ENCODE data around the gene VWA1.

The VWA1 gene, protein sequence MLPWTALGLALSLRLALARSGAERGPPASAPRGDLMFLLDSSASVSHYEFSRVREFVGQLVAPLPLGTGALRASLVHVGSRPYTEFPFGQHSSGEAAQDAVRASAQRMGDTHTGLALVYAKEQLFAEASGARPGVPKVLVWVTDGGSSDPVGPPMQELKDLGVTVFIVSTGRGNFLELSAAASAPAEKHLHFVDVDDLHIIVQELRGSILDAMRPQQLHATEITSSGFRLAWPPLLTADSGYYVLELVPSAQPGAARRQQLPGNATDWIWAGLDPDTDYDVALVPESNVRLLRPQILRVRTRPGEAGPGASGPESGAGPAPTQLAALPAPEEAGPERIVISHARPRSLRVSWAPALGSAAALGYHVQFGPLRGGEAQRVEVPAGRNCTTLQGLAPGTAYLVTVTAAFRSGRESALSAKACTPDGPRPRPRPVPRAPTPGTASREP

GRCh38 chr1:1435106-1435903 is at the start of gene VWA1:
Gene VWA1 (plus strand): TSS chr1:1435690. CDS start chr1:1435749, 59 bp downstream.
- Mint-ChIP-seq H3K27me3 (ENCODE audit: low read depth, poor library complexity) (no peaks in the 10 kb centered on the region), H3K4me3 (peak within 1 kb of the TSS; percentile 82), H3K27ac (peak within 1 kb of the TSS; percentile 90), H3K36me3 (ENCODE audit: low read depth) (no peaks in the 10 kb centered on the region), H3K9me3 (no peaks in the 10 kb centered on the region), H3K4me1 (peaks cover 38% of the 10 kb centered on the region)
- peak; percentile 85 for DNase-seq
- TF ChIP-seq, protein P1, sequence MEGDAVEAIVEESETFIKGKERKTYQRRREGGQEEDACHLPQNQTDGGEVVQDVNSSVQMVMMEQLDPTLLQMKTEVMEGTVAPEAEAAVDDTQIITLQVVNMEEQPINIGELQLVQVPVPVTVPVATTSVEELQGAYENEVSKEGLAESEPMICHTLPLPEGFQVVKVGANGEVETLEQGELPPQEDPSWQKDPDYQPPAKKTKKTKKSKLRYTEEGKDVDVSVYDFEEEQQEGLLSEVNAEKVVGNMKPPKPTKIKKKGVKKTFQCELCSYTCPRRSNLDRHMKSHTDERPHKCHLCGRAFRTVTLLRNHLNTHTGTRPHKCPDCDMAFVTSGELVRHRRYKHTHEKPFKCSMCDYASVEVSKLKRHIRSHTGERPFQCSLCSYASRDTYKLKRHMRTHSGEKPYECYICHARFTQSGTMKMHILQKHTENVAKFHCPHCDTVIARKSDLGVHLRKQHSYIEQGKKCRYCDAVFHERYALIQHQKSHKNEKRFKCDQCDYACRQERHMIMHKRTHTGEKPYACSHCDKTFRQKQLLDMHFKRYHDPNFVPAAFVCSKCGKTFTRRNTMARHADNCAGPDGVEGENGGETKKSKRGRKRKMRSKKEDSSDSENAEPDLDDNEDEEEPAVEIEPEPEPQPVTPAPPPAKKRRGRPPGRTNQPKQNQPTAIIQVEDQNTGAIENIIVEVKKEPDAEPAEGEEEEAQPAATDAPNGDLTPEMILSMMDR (IDR thresholded peaks at IDR 0.05), result no peak

DNA sequence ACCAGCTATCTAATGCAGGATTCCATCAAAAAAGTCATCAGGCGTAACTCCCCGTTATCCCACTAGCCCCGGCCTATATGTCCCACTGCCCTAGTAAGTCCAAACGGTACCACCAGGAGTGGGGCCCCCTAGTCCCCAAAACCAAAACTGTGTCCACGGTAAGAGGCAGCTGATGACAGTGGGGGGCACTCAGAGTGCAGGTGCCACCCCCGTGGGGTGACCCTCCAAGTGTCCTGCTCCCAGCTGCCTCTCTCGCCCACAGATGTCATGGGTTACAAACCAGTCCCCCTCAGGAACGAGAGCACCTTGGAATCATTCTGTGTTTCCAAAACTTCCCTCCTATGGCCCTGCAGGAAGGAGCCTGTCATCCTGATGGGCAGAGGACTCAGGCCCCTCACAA is 49.6 kb upstream of the VWA1 start:
- no peak for DNase-seq
- Mint-ChIP-seq H3K4me3 (no peak overlapping the region), H3K9me3 (no peaks in the 10 kb centered on the region), H3K4me1 (no peaks in the 10 kb centered on the region), H3K36me3 (ENCODE audit: low read depth) (peaks cover 67% of the 10 kb centered on the region), H3K27me3 (ENCODE audit: low read depth, poor library complexity) (peaks cover 8% of the 10 kb centered on the region), H3K27ac (no peak overlapping the region)
- TF ChIP-seq, protein P1 (IDR thresholded peaks at IDR 0.05), result no peak

DNA sequence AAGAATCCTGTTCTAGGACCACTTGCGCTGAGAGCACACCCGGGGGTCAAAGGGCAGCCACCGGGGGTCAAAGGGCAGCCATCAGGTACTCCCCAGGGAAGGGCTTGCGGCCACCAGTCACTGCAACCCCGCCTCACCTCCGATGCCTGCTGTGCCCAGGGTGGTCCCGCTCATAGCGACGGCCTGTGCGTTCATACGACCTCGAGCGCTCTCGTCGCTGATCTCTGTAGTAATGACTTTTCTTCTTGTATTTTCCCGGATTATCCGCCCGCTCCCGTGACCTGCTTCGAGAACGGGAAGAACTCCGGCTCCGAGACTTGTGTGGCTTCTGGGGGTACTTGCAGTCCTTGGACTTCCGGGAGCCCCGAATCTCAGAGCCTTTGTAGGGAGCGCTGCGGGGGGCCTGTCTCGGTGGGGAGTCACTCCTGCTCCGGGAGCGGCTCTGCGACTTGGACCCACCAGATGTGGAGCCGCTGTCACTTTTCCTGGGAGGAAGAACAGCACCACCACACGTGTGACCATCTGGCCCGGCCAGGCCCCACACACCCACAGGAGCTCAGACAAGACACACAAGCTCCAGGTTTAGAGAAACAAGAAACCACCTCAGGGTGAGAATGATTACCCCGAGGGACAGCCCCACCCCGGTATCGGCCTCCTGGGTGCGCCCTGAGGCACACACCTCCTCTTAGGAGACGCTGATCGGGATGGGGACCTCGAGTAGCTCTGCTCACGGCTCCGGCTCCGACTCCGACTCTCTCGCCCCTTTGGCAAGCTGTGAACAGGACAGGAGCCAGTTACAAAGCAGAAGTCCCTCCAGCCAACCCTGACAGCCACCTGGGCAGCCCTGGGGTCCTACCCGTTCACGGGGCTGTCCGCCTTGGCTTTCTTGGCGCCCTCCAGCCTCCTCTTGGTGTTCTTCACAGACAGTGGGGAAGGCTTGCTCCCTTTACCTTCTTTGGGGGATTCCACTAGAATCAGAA is 48.1 kb upstream of the VWA1 start:
- TF ChIP-seq, protein P1 (IDR thresholded peaks at IDR 0.05), result no peak
- peaks cover 82% of the 10 kb centered on the region for H3K36me3 Mint-ChIP-seq (ENCODE audit: low read depth)

DNA sequence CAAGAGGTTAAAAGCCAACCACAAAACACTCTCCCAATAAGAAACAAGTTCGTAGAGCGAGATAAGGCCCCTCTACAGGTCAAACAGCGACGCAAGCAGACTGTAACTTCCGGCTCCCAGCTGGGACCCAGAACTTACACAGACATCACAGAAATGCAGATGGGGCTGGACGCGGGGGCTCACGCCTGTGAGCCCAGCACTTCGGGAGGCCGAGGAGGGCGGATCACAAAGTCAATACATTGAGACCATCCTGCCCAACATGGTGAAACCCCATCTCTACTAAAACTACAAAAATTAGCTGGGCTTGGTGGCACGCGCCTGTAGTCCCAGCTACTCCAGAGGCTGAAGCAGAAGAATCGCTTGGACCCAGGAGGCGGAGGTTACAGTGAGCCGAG is 47.4 kb upstream of the VWA1 start:
- no peak overlapping the region for H3K4me3 Mint-ChIP-seq
- H3K36me3 Mint-ChIP-seq (ENCODE audit: low read depth), result peaks cover 89% of the 10 kb centered on the region
- TF ChIP-seq, protein P1 (IDR thresholded peaks at IDR 0.05), result no peak

More for the DNA sequence above, 48.1 kb upstream of the VWA1 start:
- Mint-ChIP-seq H3K9me3 (no peaks in the 10 kb centered on the region), H3K27me3 (ENCODE audit: low read depth, poor library complexity) (peaks cover 8% of the 10 kb centered on the region), H3K27ac (no peak overlapping the region), H3K4me3 (no peak overlapping the region), H3K4me1 (no peaks in the 10 kb centered on the region)
- DNase-seq, result no peak

GRCh38 chr1:1390675-1391074 is 44.8 kb upstream of the VWA1 start:
- H3K36me3 Mint-ChIP-seq (ENCODE audit: low read depth), result peaks cover 97% of the 10 kb centered on the region
- no peak overlapping the region for H3K27ac Mint-ChIP-seq
- H3K4me3 Mint-ChIP-seq, result no peak overlapping the region
- peaks cover 5% of the 10 kb centered on the region for H3K4me1 Mint-ChIP-seq
- H3K27me3 Mint-ChIP-seq (ENCODE audit: low read depth, poor library complexity), result peaks cover 2% of the 10 kb centered on the region
- H3K9me3 Mint-ChIP-seq, result no peaks in the 10 kb centered on the region
- TF ChIP-seq, protein P1 (IDR thresholded peaks at IDR 0.05), result no peak
- DNase-seq, result no peak

More for the DNA sequence above, 47.4 kb upstream of the VWA1 start:
- Mint-ChIP-seq H3K4me1 (no peaks in the 10 kb centered on the region), H3K27me3 (ENCODE audit: low read depth, poor library complexity) (peaks cover 6% of the 10 kb centered on the region), H3K9me3 (no peaks in the 10 kb centered on the region), H3K27ac (no peak overlapping the region)
- no peak for DNase-seq
